Endothelial cell of umbilical vein (primary cell): ENCODE results near the gene FCGR3A. TPM values are rescaled to one million over a fixed set of nuclear protein-coding genes. Genes with fewer than 3 reads are reported as not detected.
"Not testable (repeated sequence)": the region's sequence is repeated elsewhere in the genome, so short reads cannot be mapped to it uniquely, and the experiment has no call there.

ENCODE experiments used
- BruUV-seq: library from RNA; stranded (reverse); fragments of 400-500 nt; replicated peaks from 2 replicates; lab custom pipeline; 2021; lab: Mats Ljungman, UMichigan
- CTCF ChIA-PET: fragments of 300-600, 350-600 bp; sonication (Branson Sonifier 250); formaldehyde crosslinking; loops from one replicate; lab custom pipeline; 2021; ENCODE audit warnings: antibody characterized with exemption, inconsistent platforms; lab: Charles Lee
- POLR2A ChIA-PET: fragments of 300-600, 350-600 bp; sonication (Branson Sonifier 250); formaldehyde crosslinking; loops from one replicate; lab custom pipeline; 2021; ENCODE audit warnings: antibody characterized with exemption, inconsistent platforms; lab: Charles Lee
- DNase-seq: peaks from one replicate; pipeline ENCODE4 v3.0.0-alpha.2; 2011; ENCODE audit warnings: low read depth, low spot score
- FAIRE-seq: peaks from 2 replicates; lab custom pipeline; 2011; peaks lifted over from hg19 to GRCh38; lab: Jason Lieb, UNC
- H2AFZ ChIP-seq: 2 replicates; pipeline ENCODE4 v1.6.0; 2012; ENCODE audit warnings: low read depth, low read length, control low read depth, inconsistent platforms
- H3K27ac ChIP-seq: 2 replicates; pipeline ENCODE4 v1.5.1; 2011; ENCODE audit warnings: low read depth, mild to moderate bottlenecking, control low read depth, low read length, moderate library complexity; ENCODE audit not compliant: insufficient read depth
- H3K27me3 ChIP-seq, 2 experiments: 2 replicates each; pipeline versions ENCODE4 v1.6.0 to v1.6.1; 2011; ENCODE audit warnings: low read length in 2 of 2, mixed read lengths in 1 of 2; ENCODE audit not compliant: control insufficient read depth in 2 of 2, insufficient read depth in 2 of 2
- H3K36me3 ChIP-seq, 2 experiments: 2 replicates in 1 of 2; 3 replicates in 1 of 2; pipeline ENCODE4 v1.5.1; 2011; ENCODE audit warnings: low read length in 2 of 2, mild to moderate bottlenecking in 1 of 2, moderate library complexity in 1 of 2; ENCODE audit not compliant: control insufficient read depth in 2 of 2, insufficient read depth in 2 of 2; ENCODE audit errors: extremely low read depth in 1 of 2
- H3K4me1 ChIP-seq: 3 replicates; pipeline ENCODE4 v1.5.1; 2011; ENCODE audit warnings: mild to moderate bottlenecking, low read length; ENCODE audit not compliant: control insufficient read depth, insufficient read depth; ENCODE audit errors: extremely low read depth
- H3K4me2 ChIP-seq: 2 replicates; pipeline ENCODE4 v1.6.1; 2011; ENCODE audit warnings: low read length, control low read depth, mixed read lengths; ENCODE audit not compliant: insufficient read depth
- H3K4me3 ChIP-seq, 3 experiments: fragments of 200-600 bp in 1 of 3; sonication (generic), shearing (Covaris generic) in 1 of 3; replicated peaks in 1 of 3; 2 replicates each; pipeline ENCODE4 v1.5.1; 2011 to 2016; ENCODE audit warnings: control low read depth in 3 of 3, low read length in 3 of 3, mild to moderate bottlenecking in 2 of 3, inconsistent platforms in 1 of 3, low read depth in 1 of 3, moderate library complexity in 1 of 3; ENCODE audit not compliant: insufficient read depth in 1 of 3
- H3K79me2 ChIP-seq: 2 replicates; pipeline ENCODE4 v1.6.0; 2012; ENCODE audit warnings: low read length, inconsistent platforms; ENCODE audit not compliant: control insufficient read depth, insufficient read depth
- H3K9ac ChIP-seq: replicated peaks from 2 replicates; pipeline ENCODE3; 2011; ENCODE audit warnings: low read length, control low read depth; ENCODE audit not compliant: insufficient read depth; ENCODE audit errors: extremely low read depth
- H3K9me1 ChIP-seq: replicated peaks from 3 replicates; pipeline ENCODE4 v1.6.0; 2011; ENCODE audit warnings: mild to moderate bottlenecking, low read length; ENCODE audit not compliant: control insufficient read depth, insufficient read depth; ENCODE audit errors: extremely low read depth
- H3K9me3 ChIP-seq: replicated peaks from 2 replicates; pipeline ENCODE4 v1.5.1; 2012; ENCODE audit warnings: low read length, inconsistent platforms; ENCODE audit not compliant: control insufficient read depth, insufficient read depth
- H4K20me1 ChIP-seq: replicated peaks from 2 replicates; pipeline ENCODE3; 2011; ENCODE audit warnings: mild to moderate bottlenecking, low read length; ENCODE audit not compliant: control insufficient read depth, insufficient read depth; ENCODE audit errors: extremely low read depth
- dilution Hi-C: fragments of 300-500 bp; cut with MboI; formaldehyde crosslinking; loops from one replicate; pipeline ENCODE4 v1.15.0; 2019; ENCODE audit warnings: low sequenced_read_pairs; ENCODE audit not compliant: extremely low pct_ligation_motif_present
- intact Hi-C: fragments of 100-400 bp; cut with micrococcal nuclease; formaldehyde crosslinking; loops from one replicate; pipeline ENCODE4 v1.10.0; 2022
- polyA plus RNA-seq, 4 experiments: library from polyadenylated mRNA; depleted of rRNA in 3 of 4; stranded (reverse) in 3 of 4; unstranded in 1 of 4; fragments of >200 nt; gene quantifications; 2 replicates each; pipeline versions ENCODE4 v1.2.1 to v1.2.3, GENCODE V29; 2011 to 2012; ENCODE audit warnings: missing spikeins in 1 of 4
- total RNA-seq: library from RNA; stranded (reverse); gene quantifications from 2 replicates; pipeline ENCODE4 v1.2.3, GENCODE V29; 2021

FCGR3A gene
- total and polyA plus RNA-seq, 2 donors (not counting 3 experiments of a cell fraction or from before 2014, with no cell fraction given), result not detected

DNA sequence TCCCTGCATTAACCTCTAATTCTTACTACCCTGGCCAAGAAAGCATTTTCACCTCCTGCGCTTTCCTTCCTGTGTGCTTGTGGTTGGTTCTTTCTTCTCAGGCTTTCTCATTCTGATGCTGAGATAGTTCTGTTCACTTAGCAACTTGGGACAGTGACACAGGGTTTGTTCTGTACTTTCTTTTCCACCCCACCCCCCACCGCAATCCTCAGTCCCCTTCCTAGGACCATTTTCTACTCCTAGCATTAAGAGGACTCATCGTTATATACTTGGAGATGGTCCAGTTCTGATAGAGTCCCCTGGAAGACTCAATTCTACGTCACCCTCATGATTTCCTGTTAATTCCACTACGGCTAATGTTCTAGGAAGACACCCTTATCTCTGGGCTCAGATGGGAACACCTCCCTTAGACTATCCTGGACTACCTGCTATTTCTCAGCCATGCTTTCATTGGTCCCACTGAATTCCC is 7.5 kb downstream of the FCGR3A start:
- H3K36me3 ChIP-seq, H3K9me1 ChIP-seq, FAIRE-seq, H3K4me1 ChIP-seq, H4K20me1 ChIP-seq, H3K4me3 ChIP-seq, DNase-seq, H2AFZ ChIP-seq, intact Hi-C loops, CTCF ChIA-PET, BruUV-seq, H3K27ac ChIP-seq, H3K4me2 ChIP-seq, POLR2A ChIA-PET, H3K9me3 ChIP-seq, H3K9ac ChIP-seq, H3K79me2 ChIP-seq, dilution Hi-C loops: not testable (repeated sequence)
- H3K27me3 ChIP-seq, result peaks cover 4 to 12% of the 10 kb centered on the region in 2 experiments

DNA sequence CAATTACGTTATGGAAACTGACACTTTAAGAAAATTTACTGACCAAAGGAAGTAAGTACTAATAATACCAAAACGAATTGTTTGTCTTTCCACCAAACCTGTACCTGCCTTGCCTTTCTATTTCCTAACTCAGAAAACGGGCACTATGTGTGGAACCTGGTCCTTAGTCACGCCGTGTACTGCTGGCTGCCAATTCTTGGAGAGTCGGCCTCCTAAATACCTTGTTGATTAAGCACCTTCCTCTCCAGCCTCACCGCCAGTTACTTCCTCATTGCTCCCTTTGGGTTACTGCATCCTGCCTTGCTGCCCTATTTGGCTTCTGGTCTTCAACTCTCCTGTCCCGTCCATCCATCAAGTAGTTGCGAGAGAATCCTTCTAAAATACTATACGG is 9.1 kb downstream of the FCGR3A start:
- H3K27me3 ChIP-seq, result peaks cover 4 to 12% of the 10 kb centered on the region in 2 experiments
- POLR2A ChIA-PET, dilution Hi-C loops, H3K9ac ChIP-seq, H3K9me1 ChIP-seq, H3K79me2 ChIP-seq, H3K4me3 ChIP-seq, FAIRE-seq, H3K36me3 ChIP-seq, DNase-seq, H2AFZ ChIP-seq, H3K9me3 ChIP-seq, H3K4me2 ChIP-seq, H4K20me1 ChIP-seq, H3K4me1 ChIP-seq, BruUV-seq, H3K27ac ChIP-seq: not testable (repeated sequence)
- CTCF ChIA-PET, result interaction anchor here (1.5 kb wide), 1 partner anchor 198 kb away, joined by 4 read pairs; no protein-coding TSS in a partner anchor
- intact Hi-C loops, result loop anchor here (1.0 kb wide), 1 partner anchor 10 kb away; no protein-coding TSS in a partner anchor
